Measurements from ENCODE around the gene PDCD1.

PDCD1 gene

DNA sequence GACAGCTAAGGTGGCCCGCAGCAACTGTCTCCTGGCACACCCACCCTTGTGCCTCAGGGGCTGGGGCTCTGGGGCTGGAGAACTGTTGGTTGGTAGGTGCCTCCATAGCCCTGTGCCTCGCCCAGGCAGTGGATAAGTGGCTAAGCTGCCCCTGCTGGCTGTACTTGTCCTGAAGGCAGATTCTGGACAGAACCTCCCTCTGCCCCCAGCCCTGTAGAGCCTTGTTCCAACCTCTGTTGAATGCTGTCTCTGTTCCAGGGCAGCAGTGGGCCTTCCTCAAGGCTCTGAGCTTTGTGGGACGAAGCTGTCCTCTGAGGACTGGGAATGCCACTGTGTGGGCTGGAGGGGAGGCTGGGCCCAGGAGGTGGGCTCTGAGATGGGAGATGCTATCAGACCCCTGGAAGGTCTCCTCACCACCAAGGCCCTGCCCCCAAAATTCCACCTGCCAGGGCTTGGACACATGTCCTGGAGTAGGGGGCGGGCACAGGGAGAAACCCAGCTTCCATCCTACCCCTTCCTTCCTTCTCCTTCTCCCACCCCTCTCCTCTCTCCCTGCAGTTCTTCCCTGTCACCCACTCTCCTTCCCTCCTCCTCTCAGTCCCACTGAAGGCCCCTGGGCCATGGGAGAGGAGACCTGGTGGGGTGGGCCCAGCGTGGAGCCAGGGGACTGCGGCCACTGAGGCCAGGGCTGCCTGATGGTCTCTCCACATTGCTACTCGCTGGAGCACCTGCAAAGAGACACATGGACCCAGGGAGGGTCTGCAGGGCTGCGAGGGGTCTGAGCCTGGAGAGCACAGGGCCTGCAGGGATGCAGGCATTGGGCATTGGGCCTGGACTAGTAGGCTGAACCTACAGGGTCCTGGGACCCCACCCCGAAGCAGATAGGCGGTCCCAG is 1.7 kb upstream of the PDCD1 start:
- H3K27ac ChIP-seq = no peak overlapping the region
- TF ChIP-seq, protein P1, sequence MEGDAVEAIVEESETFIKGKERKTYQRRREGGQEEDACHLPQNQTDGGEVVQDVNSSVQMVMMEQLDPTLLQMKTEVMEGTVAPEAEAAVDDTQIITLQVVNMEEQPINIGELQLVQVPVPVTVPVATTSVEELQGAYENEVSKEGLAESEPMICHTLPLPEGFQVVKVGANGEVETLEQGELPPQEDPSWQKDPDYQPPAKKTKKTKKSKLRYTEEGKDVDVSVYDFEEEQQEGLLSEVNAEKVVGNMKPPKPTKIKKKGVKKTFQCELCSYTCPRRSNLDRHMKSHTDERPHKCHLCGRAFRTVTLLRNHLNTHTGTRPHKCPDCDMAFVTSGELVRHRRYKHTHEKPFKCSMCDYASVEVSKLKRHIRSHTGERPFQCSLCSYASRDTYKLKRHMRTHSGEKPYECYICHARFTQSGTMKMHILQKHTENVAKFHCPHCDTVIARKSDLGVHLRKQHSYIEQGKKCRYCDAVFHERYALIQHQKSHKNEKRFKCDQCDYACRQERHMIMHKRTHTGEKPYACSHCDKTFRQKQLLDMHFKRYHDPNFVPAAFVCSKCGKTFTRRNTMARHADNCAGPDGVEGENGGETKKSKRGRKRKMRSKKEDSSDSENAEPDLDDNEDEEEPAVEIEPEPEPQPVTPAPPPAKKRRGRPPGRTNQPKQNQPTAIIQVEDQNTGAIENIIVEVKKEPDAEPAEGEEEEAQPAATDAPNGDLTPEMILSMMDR (conservative IDR thresholded peaks at IDR 0.05) = no peak

GRCh38 chr2:241859436-241860183 is 916 bp upstream of the PDCD1 start:
- H3K27ac ChIP-seq = no peak overlapping the region
- TF ChIP-seq, protein P1 (conservative IDR thresholded peaks at IDR 0.05) = no peak; the same call in 1 of the 2 replicates

DNA sequence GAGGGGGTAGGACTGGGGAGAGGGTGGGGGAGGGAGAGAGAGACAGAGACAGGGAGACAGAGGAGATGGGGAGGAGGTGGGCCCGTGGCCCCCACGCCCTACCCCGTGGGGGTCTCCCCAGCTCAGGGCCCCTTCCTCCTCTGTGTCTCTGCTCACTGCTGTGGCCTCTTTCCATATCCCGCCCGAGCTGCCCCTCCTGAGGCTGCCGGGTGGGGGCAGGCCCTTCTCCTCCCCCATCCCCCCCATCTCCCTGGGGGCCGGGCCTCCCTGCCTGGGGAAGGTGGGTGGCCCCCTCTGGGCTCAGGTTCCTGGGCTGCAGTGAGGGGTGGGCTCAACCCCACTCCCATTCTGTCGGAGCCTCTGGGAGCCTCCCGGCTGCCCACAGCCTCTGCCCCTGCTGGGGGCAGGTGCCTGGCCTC is 332 bp upstream of the PDCD1 start:
- H3K27ac ChIP-seq = no peak overlapping the region
- TF ChIP-seq, protein P1 (conservative IDR thresholded peaks at IDR 0.05) = no peak

- H3K27ac ChIP-seq = no peak overlapping the region
- TF ChIP-seq, protein P1 (conservative IDR thresholded peaks at IDR 0.05) = no peak
Measured at GRCh38 chr2:241857572-241858121, 1.0 kb downstream of the PDCD1 start.

- no peak overlapping the region for H3K27ac ChIP-seq
- TF ChIP-seq, protein P1 (conservative IDR thresholded peaks at IDR 0.05) = no peak
Measured at GRCh38 chr2:241857041-241857541, 1.6 kb downstream of the PDCD1 start.

DNA sequence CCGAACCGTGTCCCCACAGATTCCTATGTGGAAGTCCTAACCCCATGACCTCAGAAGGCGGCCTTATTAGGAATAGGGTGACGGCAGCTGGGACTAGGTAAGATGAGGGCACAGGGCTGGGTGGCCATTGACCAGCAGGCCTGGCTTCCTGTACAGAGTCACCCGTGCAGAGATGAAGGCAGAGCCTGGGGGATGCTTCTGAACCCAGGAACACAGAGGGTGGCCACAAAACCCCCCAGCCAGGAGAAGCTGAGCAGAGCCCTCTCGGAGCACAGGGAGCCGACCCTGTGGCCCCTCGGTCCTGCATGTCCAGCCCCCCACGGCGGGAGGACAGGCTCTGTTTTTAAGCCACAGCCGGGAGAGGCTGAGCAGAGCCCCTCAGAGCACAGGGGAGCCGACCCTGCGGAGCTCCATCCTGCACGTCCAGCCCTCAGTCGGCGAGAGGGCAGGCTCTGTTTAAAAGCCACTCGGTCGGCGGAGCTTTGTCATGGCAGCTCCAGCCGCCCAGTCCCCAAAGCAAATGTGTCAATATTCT is 2.7 kb downstream of the PDCD1 start:
- no peak overlapping the region for H3K27ac ChIP-seq
- TF ChIP-seq, protein P1 (conservative IDR thresholded peaks at IDR 0.05) = no peak

All from VCaP (cell line).